CD4-positive, alpha-beta T cell treated with Interleukin-17A for 4 hours (primary cell): ENCODE measurements around the gene MPHOSPH6.
"Not testable (repeated sequence)": the region's sequence is repeated elsewhere in the genome, so short reads cannot be mapped to it uniquely, and the experiment has no call there.

Experiments used
- DNase-seq: peaks from one replicate; pipeline ENCODE4 v3.0.0-alpha.2; 2020; ENCODE audit warnings: mixed read lengths

Gene MPHOSPH6, protein sequence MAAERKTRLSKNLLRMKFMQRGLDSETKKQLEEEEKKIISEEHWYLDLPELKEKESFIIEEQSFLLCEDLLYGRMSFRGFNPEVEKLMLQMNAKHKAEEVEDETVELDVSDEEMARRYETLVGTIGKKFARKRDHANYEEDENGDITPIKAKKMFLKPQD

DNA sequence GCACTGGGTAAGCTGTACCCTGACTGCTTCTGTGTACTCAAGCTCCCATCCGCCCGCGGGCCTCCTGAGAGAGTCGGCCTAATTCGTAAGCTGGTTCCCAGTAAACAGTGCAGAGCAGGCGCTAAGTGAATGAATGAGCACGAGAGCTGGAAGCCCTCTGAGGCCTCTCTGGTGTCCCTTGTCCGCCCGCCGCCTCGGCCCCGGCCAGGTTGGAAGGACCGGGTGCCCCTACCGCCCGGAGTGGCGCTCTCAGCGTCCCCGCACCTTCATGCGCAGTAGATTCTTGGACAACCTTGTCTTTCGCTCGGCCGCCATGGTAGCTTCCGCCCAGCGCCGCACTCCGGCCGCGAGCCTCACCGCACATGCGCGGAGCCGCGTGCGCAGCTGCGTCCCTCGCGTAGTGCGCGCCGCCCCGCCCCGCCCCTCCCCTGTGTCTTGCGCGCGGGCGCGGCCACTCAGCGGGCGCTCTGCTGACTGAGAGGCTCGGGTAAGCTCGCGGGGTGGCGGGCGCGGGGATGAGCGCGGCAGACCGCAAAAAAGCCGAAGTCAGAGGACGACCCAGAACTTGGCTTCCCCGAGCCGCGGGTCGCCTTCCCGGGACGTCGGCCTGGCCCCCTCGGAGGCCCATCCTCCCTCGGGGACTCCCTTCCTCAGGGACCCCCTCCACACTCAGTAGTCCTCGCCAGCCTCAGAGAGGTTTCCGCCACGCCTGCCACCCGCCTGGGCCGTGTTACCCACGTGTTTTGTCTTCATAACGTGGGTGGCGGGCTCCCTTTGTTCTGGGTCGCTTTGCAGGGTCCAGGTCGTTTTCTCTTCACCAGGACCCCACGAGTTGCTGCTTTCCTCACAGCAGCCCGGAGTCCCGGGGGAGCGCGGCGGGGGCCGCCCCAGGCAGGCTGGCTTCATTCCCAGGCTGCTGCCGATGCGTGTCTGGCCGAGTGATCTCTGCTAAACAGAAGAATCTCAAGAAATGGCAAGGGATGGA lies at the start of gene MPHOSPH6:
MPHOSPH6 (minus strand) TSS at position 364 of the 985 bp plus-strand sequence; CDS start at position 315, 49 bp downstream.
- DNase-seq = peak; percentile 94

DNA sequence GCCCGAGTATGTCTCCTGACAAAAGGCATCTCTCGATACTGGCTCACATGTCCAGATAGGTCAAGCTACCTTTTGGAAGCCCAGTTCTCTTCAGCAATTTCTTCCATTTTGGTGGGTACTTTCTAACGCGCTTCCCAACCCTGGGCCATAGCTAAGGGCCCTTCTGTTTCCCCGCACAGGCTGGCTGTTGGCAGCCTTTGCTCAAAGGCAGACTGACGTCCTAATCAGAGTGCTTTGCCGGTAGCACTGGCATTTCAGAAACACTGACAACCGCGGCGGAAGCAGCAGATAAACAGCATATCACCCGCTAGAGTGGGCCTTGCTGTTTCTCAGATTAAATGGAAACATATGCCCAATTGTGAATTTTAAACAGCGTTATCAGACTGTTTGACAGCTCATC lies 49.3 kb upstream of the MPHOSPH6 start:
- no peak for DNase-seq

DNA sequence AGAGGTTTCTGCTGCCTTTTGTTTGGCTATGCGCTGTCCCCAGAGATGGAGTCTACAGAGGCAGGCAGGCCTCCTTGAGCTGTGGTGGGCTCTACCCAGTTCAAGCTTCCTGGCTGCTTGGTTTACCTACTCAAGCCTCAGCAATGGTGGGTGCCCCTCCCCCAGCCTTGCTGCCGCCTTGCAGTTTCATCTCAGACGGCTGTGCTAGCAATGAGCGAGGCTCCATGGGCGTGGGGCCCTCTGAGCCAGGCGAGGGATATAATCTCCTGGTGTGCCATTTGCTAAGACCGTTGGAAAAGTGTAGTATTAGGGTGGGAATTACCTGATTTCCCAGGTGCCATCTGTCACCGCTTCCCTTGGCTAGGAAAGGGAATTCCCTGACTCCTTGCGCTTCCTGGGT lies 39.3 kb upstream of the MPHOSPH6 start:
- not testable (repeated sequence) for DNase-seq

DNA sequence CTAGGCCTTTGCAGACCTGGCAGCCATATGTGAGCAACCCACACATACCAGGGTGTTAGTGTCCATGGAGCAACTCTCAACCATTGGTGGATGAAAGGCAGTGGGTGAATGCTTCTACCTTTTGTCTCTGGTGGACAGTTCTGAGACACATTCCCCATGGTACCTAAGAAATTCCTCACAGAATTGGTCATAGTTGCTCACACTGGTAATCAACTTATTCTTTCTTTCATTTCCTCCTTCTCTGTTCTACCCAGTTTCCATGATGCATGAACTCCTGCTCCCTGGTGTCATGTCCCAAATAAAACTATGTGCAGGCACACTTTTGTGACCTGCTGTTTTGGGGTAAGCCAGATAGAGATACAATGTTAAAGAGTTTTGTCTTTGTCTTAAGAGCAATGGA lies 33.2 kb upstream of the MPHOSPH6 start:
- DNase-seq = no peak

DNA sequence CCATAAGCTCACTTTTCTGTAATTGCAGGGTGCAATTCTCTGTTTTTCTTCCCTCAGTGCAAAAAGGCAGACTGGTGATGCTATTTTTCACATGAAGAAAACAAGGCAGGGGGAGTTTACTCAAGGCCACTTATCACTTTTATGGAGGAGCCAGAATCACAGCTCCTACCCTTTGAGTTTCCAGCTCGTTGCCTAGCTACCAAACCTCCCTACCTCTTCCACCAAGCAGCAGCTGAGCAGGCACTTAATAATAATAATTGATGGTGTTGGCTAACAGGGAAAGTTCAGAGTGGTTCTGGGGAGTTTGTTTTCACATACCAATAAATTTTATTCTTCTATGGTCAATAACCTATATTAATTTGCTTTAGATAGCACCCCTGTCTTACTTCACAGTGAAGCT lies 31.9 kb upstream of the MPHOSPH6 start:
- DNase-seq = no peak

DNA sequence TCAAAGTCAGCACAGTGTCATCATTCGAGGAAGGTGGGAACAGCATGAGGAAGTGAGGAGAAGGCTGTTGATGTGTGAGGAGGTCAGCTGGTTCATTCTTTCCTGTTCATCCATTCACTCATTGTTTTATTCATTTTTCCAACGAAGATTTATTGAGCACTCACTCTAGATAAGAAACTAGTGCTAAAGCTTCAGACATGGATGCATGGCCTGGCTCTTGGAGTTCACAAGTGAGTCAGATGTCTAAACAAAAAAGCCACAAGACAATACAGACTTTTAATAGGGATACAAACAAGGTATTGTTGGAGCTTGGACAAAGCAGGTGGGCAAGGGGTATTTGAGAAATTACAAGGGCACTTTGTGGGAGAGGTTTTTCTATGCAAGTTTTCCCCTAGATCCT lies 31.3 kb upstream of the MPHOSPH6 start:
- DNase-seq = no peak

DNA sequence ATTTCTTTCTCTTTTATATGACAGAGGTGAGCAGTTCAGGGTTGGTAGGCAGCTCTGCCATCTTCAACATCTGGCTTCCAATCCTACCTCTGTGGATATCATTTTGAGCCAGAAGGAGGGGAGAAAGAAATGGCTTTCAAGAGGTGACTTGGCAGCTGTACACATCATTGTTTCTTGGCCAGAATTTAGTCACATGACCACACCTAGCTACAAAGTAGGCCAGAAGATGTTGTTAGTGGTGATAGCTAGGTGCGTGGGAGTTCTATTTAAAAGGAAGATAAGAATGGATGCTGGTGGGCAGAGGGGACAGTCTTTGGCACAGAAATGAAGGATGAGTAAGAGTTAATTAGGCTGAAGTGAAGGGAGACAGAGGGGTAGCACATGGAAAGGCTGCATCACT lies 29.2 kb upstream of the MPHOSPH6 start:
- DNase-seq = no peak

DNA sequence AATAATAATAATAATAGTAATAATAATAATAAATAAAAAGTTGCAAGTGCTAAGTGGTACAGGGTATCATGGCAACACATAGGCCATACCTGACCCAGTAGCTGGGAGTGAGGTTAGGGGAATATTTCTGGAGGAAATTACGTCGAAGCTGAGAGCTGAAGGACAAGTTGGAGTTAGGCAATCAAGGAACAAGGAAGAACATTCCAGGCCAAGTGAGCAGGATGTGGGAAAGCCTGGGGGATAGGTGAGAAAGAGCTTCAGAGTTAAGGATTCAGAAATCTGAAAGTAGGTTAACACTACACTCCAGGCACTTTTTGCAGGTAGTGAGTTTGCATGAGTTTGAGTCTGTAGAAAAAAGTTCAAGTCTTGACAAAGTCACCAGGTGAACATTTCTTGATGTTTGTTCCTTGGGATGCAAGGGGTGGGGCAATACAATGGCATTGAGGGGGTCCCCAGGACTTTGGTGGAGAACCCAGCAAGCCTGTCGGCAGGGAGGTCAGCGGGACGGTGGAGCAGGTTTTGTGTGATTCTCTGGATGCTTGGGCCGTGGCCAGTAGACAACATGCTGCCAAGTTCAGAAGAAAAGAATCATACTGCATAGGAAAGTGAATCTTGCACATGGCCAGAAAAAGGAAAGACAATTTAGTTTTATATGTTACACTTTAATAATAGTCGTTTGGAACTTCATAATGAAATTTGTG lies 27.7 kb upstream of the MPHOSPH6 start:
- DNase-seq = no peak

DNA sequence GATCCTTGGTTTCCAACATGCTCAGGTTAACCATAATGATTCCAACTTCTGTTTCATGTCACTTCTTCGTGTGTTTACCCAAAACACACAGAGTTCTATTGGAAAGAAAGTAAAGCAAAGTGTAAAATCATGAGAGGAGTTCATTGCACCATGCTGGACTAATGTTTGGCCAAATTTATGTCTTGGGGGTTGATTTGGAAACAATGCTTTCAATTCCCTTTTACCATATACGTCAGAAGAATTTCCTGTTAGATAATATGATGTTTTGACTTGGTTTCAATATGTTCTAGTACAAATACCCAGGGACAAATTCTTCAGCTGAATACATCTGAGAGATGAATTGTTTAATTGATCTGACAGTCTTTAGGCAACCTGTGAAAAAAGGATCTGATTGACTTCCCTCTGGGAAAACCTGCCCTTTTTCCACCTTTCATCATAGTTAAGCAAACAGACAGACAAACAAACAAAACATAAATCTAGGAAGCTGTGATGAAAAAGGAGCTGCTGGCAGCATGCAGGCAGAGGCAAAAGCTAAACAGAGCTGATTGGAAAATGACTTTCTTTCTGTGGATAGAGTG lies 26.0 kb upstream of the MPHOSPH6 start:
- no peak for DNase-seq

DNA sequence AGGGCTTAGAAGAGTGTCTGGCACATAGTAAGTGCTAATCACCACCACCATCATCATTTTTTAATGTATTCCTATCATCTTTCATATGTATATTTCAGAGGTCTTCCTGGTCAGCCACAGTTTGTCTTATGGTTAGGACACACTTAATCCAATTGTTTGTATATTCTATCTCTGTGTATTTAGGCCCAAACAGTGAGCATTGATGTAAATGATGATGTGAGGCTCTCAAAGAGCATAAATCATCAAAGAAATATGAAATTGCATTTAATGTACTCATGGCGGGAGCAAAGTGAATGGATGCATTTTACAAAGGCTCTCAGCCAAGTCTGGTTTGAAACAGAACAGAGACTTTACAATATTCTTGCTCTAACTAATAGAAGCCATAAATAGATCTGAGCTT lies 24.1 kb upstream of the MPHOSPH6 start:
- DNase-seq = no peak

DNA sequence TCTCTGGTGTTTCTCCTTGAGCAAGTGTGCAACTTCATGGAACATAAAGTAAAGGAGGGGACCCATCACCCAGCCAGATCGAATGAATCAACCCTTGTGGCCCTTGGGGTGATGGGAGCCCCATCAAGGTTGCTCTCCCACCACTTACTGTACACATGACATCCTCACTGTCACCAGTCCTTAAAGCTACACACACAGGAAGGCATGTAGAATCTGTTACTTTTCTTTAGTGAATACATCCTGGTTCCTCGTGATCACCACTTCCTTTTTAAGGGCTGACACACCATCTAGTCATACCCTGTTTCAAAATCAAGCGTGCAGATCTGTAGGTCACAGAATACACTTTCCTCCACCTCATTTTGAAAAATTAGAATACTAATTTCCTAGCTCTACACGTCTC lies 22.6 kb upstream of the MPHOSPH6 start:
- DNase-seq = peak; percentile 4

DNA sequence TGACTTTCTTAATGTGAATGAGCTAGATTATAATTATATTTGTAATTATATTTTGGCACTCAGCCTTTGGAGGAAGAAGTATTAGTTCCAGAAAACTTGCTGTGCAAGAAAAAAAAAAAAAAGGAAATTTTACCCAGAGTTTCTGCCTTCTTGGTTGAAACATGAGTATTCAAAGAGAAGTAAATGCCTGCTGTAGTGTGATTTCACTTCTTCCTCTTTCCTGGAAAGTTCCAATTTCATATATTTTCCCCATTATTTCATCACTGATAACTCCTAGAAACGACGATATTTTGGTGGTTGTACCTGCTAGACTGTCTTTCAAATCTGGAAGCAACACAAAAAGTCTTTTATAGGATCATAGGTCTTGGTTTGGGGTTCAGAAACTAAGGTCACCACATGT lies 20.4 kb upstream of the MPHOSPH6 start:
- DNase-seq = no peak

DNA sequence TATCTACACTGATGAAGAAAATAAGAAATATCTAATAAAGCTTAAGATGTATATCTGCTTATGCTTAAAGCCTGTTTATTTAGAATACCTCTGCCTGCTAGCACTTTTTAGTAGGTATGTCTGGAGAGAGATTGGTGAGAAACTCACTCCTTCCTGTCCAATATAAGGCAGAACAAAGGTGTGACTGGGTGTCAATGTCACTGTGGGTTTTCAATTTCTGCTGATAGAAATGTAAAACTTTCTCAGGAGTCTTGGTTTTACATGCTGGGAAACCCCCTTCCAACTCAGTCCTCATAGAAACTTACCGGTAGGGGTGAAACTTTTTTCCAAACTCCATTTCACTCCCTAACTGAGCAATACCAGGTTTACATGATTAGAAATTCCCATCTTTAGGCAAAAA lies 17.8 kb upstream of the MPHOSPH6 start:
- DNase-seq = no peak

DNA sequence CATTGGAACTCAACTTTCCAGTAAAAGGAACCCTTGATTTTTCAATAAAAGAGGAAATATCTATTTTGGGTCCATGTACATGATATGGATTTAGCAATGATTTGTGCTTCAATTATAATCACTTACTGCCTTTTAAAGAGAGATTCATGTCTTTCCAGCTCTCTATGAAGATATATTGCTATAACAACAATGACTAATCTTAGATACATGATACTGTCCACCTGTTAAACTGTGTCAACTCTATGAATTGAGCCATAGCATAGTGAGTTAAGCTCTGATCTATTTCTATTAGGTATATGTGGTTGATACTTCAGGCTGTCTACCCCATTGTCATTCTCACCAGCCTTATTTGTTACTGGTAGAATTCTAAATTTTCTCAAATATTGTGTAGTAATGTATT lies 15.0 kb upstream of the MPHOSPH6 start:
- no peak for DNase-seq

DNA sequence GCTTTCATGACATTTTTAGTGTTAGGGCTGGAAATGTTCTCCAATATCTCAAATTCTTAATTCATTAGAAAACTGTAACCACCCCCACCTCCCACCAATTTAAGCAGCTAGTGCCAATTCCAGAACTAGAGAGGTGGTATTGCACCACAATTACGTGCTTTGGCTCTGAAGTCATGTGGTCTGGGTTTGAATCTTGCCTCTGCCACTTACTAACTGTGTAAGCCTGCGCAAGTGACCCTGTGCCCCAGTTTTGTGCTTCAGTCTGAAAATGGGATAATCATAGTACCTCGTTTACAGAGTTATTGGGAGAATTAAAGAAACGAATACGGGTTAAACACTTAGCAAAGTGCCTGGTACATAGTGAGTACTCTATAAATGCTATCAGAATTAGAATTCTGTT lies 14.2 kb upstream of the MPHOSPH6 start:
- no peak for DNase-seq

DNA sequence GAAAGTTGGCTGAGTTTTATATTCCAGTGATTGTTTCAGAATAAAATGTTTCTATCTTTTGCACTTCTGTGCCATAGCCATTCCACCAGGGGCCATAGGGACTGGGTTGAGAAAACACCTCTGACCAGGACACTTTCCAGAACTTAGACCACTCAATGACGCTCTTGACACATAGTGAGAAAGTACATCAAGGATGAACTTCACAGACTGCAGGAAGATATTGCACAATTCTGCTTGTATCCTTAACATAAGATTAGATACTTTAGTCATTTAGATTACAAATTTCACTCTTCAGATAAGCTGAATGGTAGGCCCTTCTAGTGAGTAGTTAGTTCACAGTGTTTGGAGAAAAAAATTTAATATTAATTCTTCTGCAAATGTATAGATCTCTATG lies 13.0 kb upstream of the MPHOSPH6 start:
- no peak for DNase-seq

DNA sequence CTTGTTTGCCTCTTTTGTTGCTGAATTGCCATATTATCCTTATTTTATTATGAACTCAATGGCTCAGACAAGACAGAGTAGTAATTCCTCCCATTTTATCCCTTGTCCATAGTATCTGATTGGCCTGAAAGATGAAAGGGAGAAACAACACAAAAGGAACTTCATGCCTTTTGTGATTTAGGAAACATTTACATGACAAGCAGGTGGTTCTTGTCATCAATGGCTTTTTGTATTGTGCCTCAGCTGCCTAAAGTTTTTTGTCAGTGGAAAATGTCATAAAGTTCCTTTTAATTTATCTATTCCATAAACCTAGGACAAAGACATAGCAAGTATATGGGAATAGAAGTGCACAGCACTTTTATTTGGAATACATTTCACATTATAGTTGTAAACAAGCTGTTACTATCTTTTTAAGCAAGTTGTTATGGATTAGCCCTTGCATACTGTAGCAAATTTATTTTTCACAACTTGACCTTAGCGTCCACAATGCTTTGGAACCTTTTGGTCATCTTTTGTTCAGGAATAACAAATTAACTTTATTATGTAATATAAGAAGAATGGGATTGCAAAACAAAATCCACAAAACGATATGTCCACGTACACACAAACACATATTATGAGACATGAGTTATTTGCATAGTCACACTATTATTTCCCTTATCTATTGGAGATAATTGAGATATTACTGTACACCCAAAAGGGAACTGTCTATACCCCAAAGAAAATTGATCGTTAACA lies 12.4 kb upstream of the MPHOSPH6 start:
- no peak for DNase-seq

DNA sequence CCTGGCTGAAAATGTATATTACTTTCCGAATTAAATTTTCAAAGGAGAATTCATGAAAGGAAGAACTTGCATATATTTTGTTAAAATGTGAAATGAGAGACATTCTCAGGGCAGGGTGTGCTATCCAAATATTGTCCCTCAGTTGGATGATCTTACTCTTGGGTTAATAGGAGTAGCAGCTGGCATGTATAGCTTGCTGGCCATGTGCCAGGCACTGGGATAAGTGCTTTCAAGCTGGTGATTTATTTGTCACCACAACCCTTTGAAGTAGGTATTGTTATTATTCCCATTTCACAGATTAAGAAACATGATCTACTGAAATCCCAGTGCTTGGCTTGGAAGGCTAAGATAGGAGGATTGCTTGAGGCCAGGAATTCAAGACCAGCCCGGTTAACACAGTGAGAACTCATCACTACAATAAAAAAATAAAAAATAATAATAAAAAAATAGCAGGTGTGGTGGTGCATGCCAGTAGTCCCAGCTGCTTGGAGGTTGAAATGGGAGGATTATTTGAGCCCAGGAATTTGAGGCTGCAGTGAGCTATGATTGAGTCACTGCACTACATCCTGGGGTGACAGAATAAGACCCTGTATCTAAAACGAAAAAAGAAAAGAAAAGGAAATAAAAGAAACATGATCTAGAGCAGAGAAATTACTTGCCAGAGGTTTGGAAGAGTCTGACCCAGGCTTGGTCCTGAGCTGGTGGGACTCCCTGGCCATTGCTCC lies 11.6 kb upstream of the MPHOSPH6 start:
- no peak for DNase-seq

DNA sequence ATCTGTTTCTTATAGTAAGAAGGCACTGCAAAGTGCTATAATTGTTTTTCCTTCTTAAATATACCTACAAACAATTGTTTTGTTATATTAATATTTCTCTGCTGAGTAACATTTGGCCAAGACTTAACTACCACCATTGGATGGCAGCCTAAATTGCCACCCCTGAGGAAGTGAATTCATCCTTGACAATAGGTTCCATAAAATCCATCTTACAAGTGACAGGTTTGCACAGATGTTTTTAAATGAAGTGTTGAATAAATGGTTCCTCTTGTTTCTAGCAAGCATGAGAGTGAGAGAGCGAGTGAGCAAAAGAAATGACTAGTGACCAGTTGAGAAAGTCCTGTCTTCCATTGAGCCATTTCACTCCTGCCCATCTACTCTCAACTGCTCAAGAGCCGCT lies 8.3 kb upstream of the MPHOSPH6 start:
- DNase-seq = no peak

DNA sequence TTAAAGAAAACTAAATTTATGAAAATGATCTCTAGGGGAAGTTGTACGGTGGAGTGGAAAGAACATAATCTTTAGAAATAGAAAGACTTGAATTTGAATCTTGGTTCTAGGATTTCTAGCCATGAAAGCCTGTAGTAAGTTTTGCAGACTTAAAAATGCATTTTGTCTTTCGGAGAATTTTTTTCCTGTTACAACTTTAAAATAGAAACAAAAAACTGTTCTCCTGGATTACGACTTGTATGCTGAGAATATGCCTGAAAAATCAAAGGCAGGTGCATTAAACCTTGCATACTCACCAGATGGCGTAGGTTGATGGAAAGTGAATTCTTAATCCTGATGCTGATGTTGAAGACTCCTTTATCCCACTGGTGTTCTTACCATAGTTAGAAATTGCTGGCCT lies 7.5 kb upstream of the MPHOSPH6 start:
- no peak for DNase-seq

DNA sequence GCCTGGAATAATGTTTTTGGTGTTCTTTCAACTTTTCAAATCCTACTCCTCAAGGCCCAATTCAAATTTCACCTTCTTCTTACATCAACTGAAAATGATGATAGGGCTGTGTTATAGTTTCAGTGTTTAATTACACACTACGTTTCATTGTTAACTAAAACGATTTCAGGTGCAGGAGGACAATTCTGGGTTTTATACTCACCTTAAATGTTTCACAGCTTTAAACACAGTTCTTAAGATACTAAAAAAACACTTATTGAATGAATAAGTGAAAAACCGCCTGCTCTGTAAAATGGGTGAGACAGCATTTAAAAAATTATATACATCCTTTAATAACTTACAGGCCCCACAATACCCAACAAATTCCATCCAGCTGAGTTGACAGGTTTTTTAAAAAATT lies 6.2 kb upstream of the MPHOSPH6 start:
- no peak for DNase-seq

DNA sequence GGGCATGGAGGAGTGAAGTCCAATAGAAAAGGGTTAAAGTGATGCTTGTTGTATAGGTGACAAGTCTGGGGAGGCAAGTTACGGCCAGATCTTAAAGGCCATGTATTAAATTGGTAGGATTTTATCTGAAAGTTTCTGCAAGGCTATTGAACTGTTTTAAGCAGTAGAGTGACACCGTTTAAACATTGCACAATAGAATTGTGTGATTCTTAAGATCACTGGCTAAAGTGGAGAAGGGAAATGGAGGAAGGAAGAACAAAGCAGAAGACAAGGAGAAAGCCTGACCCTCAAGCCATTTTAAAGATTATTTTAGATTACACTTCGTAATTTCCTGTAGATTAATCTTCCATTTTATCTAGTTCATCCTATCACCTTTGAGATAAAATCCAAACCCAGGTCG lies 5.6 kb upstream of the MPHOSPH6 start:
- no peak for DNase-seq
